Measurements from ENCODE around the gene STON2. TPM values are rescaled to one million over a fixed set of nuclear protein-coding genes. Genes with fewer than 3 reads are reported as not detected.

STON2 gene
- total and polyA plus RNA-seq, 2 experiments from 2014 or later = 5.0 to 22.7 TPM

DNA sequence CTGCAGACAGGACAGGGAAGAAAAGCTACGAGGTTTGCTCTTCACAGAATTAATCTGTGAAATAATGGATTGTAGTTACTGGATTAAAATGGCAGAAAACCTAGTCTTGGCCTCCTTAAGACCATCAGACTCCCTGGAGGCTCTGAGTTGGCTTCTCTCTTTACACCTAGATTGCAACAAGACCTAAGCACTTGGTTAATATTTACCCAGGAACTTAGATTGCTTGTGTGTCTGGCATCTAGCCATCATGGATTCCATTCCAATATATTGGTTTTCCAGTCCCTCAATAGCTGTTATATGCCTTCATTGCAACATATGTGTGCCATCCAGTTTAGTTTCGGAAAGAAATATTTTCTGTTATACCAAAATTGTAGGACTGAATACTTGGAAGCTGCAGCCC, 177.4 kb downstream of the STON2 start:
- Histone ChIP-seq H4K20me1 (ENCODE audit: insufficient read depth, poor library complexity, severe bottlenecking) (peaks cover 4% of the 10 kb centered on the region), H3K4me3 (no peak overlapping the region), H3K4me2 (no peak overlapping the region), H3K36me3 (replicated peaks; ENCODE audit: insufficient read depth, low read depth) (no peaks in the 10 kb centered on the region), H3K9me3 (ENCODE audit: low read depth) (no peaks in the 10 kb centered on the region), H3K27me3 (no peaks in the 10 kb centered on the region), H3K27ac (peak overlapping the region; percentile 99), H3K79me2 (peaks cover 20% of the 10 kb centered on the region), H3K4me1 (ENCODE audit: insufficient read depth) (peaks cover 20% of the 10 kb centered on the region), H2AFZ (no peak overlapping the region), H3K9me2 (replicated peaks; ENCODE audit: insufficient read depth) (no peaks in the 10 kb centered on the region)
- DNase-seq (ENCODE audit: low spot score) = peak; percentile 34
- 98% methylated on average over 2 of the region's 2 CpGs for WGBS (ENCODE audit: low lambda C conversion rate, missing lambda C conversion rate)
- TF ChIP-seq CTCF (IDR thresholded peaks at IDR 0.05; ENCODE audit: poor library complexity) (no peak), EZH2 (IDR thresholded peaks at IDR 0.05; ENCODE audit: borderline replicate concordance) (no peak), EZH2phosphoT487 (IDR thresholded peaks at IDR 0.05; ENCODE audit: low read depth, severe bottlenecking, unreplicated experiment) (no peak)

DNA sequence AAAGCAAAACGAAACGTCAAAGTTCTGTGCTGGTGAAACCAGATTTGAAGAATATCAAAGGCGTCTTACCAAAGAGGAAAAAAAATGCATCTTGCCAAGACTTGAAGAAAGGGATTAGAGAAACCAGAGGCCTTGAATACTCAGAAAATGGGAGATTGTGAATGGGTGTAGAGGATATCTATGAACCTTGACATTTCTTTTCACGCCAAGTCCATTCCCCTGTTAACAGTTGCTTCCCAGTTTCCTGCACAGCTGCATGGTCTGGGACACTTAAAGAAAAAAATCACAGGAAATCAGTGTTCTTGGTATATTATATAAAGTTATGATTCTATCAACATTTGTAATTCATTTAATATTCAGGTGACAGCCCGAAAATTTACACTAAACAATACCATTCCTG, 178.0 kb downstream of the STON2 start:
- Histone ChIP-seq H3K4me1 (ENCODE audit: insufficient read depth) (peaks cover 20% of the 10 kb centered on the region), H3K9me3 (ENCODE audit: low read depth) (no peaks in the 10 kb centered on the region), H3K9me2 (replicated peaks; ENCODE audit: insufficient read depth) (no peaks in the 10 kb centered on the region), H3K4me2 (peak overlapping the region; percentile 77), H3K4me3 (no peak overlapping the region), H3K27ac (peak overlapping the region; percentile 99), H3K79me2 (peaks cover 25% of the 10 kb centered on the region), H4K20me1 (ENCODE audit: insufficient read depth, poor library complexity, severe bottlenecking) (peaks cover 8% of the 10 kb centered on the region), H3K27me3 (no peaks in the 10 kb centered on the region), H2AFZ (peak overlapping the region; percentile 85), H3K36me3 (replicated peaks; ENCODE audit: insufficient read depth, low read depth) (no peaks in the 10 kb centered on the region)
- 88% methylated on average over 5 of the region's 5 CpGs for WGBS (ENCODE audit: low lambda C conversion rate, missing lambda C conversion rate)
- TF ChIP-seq EZH2phosphoT487 (IDR thresholded peaks at IDR 0.05; ENCODE audit: low read depth, severe bottlenecking, unreplicated experiment) = no peak
- TF ChIP-seq EZH2 (IDR thresholded peaks at IDR 0.05; ENCODE audit: borderline replicate concordance) = no peak
- no peak for TF ChIP-seq CTCF (IDR thresholded peaks at IDR 0.05; ENCODE audit: poor library complexity)
- DNase-seq (ENCODE audit: low spot score) = no peak

- no peaks in the 10 kb centered on the region for H3K9me3 ChIP-seq (ENCODE audit: low read depth)
- H3K27me3 ChIP-seq = no peaks in the 10 kb centered on the region
- TF ChIP-seq EZH2phosphoT487 (IDR thresholded peaks at IDR 0.05; ENCODE audit: low read depth, severe bottlenecking, unreplicated experiment) = no peak
- no peak for TF ChIP-seq EZH2 (IDR thresholded peaks at IDR 0.05; ENCODE audit: borderline replicate concordance)
- TF ChIP-seq CTCF (IDR thresholded peaks at IDR 0.05; ENCODE audit: poor library complexity) = no peak
- 33% methylated on average over 16 of the region's 16 CpGs for WGBS (ENCODE audit: low lambda C conversion rate, missing lambda C conversion rate)
- peaks cover 30% of the 10 kb centered on the region for H3K79me2 ChIP-seq
- H3K9me2 ChIP-seq (replicated peaks; ENCODE audit: insufficient read depth) = no peaks in the 10 kb centered on the region
- peak overlapping the region; percentile 85 for H2AFZ ChIP-seq
- H3K4me3 ChIP-seq = peak overlapping the region; percentile 12
- H3K36me3 ChIP-seq (replicated peaks; ENCODE audit: insufficient read depth, low read depth) = no peaks in the 10 kb centered on the region
- DNase-seq (ENCODE audit: low spot score) = peak; percentile 13
- H4K20me1 ChIP-seq (ENCODE audit: insufficient read depth, poor library complexity, severe bottlenecking) = peaks cover 10% of the 10 kb centered on the region
- peaks cover 20% of the 10 kb centered on the region for H3K4me1 ChIP-seq (ENCODE audit: insufficient read depth)
- H3K4me2 ChIP-seq = peak overlapping the region; percentile 77
- H3K27ac ChIP-seq = peak overlapping the region; percentile 99
These were observed 178.5 kb downstream of the STON2 start for GRCh38 chr14:81221579-81222102.

Data from hepatocyte (in vitro differentiated cells).